GM15510 (cell line): ENCODE data around the gene SLC26A1.

ENCODE experiments used
- POLR2A ChIP-seq: IDR thresholded peaks from 3 replicates; pipeline ENCODE4 v1.6.1; 2011; ENCODE audit warnings: borderline replicate concordance; ENCODE audit not compliant: insufficient read length; ENCODE audit errors: extremely low read depth

SLC26A1 gene

DNA sequence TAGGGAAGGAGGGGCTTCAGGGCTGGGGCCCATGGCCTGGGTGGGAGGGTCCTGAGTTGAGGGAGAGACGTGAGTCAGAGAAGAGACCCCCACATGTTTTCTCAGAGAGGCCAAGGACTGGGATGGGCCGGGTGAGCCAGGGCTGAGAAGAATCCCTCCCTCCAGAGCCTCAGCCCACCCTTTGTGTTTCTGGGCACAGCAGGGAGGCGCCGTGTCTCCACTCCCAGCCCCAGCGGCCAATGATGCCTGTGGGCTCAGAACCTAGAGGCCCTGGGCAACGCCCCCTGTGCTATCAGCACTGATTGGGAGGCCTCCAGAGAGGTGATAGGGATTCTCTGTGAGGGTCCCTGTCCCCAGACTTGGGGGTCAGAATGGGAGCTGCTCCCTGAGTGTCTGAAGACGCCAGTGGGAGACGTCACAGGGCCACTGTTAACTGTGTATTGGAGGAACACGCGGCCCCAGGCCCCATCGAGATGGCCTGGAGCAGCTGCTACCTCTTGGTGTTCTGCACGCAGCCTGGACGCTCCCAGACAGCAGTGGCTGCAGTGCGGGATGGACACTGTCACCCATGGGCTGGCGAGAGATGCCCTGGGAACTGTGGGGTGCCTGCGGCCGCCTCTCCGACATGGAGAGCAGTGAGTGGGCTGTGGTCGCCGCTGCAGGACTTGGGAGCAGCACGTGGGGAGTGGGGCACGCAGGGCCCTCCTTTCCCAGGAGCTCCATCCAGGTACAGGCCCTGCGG, 26.7 kb upstream of the SLC26A1 start:
- TF ChIP-seq POLR2A: no peak

DNA sequence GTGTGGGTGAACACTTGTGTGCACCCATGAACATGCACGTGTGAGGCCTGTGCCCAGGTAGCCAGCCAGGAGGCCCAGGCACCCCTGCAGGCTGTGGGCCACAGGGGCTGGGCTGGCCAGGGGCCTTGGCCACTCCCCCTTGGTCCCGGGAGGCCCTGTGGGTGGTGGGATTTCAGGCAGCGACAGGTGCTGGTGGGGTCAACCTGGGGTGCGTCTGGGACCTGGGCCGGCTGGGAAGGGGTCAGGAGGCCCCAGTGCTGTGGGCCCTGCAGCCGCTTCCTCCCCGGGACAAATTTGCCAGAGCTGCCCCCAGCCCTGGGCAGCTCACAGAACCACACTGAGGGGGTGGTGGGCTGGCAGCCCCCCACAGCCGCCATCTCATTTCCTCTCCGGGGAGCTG, 26.1 kb upstream of the SLC26A1 start:
- no peak for TF ChIP-seq POLR2A

DNA sequence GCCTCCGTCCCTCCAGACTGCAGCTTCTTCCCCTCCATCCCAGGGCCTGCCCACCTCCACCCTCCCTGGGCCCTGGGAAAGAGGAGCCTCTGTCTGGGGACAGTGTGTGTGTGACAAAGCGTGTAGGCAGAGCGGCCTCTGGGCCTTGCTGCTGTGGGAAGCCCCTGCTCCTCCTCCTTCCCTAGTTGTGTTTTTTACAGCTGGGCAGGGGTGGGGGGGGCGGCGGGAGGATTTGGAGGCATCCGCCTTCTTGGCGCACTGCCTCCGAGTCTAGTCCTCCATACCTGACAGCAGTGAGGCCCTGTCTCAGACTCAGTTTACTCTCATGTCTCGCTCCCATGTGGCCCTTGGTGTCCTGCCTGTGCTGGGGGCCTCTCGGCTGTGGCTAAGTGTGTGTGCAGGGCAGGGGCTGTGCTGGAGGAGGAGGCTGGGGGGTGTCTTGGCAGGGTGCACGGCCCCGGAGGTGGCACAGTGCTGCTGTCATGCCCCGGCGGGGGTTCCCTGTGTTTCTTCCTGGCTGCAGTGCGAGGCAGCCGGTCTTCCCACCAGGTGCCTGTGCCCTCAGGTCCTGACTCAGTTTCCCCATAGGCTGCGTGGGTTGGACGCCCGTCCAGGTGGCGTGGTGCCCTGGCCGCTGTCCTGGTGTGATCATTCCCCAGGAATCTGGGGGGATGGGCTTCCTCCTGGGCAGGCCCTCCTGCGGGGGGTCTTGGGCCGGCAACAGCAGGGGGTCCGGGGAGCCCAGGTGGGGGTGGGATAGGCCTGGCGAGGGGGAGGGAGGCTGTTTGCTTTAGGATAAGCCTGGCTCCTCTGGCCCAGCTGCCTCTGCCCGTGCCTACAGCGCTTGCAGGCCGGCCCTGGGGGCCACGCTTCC, 25.2 kb upstream of the SLC26A1 start:
- no peak for TF ChIP-seq POLR2A

DNA sequence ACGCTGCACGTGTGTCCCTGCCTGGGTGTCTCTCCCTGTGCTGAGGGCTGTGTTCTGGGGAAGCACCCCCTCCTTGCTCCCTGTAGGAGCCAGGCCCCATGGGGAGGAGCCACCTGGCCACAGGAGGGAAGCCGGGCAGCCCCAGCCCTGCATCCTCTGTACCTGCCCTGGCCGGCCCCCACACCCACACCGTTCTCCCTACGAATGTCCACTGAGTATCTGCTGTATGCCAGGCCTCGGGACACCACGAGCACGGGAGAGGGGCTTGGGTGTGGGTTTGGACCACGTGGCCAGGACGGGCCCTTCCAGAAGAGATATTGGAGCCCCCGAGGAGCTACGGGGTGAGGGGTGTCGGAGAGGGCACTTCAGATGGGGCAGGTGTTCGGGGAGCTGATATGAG, 24.5 kb upstream of the SLC26A1 start:
- TF ChIP-seq POLR2A: no peak

DNA sequence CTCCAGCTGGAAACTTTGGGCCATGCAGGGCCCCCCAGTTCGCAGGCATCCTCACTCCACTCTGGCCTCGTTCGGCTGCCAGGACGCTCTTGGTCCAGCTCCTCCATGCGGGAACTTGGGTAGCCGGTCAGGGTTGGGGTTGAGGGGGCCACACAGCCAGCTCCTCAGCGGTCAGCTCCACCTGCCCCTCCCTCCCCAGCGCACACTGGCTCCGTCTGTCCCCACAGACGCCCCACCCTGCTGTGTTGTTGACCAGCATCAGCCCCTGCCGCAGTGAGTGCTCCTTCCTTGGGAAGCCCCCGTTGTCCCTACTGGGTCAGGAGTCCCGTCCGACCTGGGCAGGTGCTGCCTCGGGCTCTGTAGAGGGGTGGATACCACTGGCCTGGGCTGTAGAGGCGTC, 24.0 kb upstream of the SLC26A1 start:
- no peak for TF ChIP-seq POLR2A

DNA sequence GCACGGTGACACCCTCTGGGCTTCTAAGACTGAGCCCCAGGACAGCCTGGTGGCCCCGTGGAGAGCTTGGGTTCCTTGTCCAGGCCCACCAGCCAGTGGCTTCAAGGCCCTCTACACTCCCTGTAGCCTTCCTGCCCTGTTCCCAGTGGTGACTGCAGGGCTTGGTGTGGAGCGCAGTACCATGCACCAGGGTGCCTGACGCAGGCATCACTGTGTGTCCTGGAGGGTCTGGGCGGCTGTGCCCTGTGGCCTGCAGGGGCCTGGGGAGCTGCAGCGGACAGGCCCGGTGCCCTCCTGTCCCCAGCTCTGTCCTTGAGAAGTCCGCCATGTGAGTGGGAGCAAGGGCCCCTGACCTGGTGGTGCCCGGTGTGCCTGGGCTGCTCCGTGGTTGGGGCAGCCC, 22.5 kb upstream of the SLC26A1 start:
- no peak for TF ChIP-seq POLR2A

DNA sequence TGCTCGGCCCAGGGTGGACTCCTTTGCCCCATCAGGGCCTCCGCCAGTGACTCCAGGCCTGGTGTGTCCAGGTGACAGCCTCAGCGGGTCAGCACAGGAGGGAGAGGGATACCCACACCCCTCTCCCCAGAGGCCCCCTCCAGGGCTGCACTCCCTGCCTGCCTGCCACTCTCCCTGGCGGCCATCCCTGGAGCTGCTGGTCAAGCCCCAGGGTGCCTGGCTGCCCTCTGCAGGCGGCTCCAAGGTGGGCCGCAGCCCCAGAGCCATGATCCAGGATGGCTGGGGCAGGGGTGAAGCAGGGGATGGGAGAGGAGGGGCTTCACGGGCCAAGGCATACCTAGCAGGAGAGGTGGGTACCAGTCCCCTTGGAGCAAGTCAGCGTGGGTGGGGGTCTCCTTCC, 22.0 kb upstream of the SLC26A1 start:
- TF ChIP-seq POLR2A: no peak

DNA sequence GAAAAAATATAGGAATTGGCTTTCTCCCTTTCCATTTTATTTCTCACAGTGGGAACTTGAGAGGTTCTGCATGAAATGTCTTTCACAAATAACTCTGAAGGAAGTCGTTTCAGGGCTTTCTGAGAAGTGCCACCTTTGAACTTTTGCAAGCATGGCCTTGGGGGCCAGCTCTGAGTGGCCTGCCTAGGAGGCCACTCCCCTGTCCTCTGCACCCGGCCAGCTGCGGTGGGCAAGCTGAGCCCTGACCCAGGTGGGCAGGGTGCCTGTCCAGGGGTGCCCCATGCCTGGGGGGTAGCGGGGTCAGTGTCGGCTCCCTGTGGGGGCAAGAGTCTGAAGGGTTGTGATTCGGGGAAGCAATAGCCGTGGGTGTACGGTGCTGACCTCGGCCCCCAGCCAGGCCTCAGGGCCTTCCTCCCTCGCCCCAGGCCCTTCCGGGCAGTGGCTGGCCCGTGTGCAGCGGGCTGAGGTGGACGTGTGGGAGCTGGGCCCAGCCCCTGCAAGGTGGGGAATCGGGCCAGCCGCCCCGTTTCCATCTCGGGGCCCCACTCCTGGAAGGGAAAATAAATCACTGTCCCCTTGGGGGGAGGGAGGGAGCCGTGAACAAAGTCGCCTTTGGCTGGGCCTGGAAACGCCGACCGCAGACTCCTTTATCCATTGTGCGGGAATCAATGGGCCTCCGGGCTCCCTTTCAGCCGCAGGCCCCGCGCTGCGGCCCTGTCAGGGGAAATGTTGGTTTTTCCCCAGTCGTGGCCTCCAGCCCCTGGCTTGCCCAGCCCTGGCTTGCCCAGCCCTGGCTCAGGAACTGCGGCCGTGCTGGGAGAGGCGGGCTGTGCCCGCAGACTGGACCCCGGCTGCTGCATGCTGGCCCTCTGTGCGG, 21.3 kb upstream of the SLC26A1 start:
- no peak for TF ChIP-seq POLR2A

DNA sequence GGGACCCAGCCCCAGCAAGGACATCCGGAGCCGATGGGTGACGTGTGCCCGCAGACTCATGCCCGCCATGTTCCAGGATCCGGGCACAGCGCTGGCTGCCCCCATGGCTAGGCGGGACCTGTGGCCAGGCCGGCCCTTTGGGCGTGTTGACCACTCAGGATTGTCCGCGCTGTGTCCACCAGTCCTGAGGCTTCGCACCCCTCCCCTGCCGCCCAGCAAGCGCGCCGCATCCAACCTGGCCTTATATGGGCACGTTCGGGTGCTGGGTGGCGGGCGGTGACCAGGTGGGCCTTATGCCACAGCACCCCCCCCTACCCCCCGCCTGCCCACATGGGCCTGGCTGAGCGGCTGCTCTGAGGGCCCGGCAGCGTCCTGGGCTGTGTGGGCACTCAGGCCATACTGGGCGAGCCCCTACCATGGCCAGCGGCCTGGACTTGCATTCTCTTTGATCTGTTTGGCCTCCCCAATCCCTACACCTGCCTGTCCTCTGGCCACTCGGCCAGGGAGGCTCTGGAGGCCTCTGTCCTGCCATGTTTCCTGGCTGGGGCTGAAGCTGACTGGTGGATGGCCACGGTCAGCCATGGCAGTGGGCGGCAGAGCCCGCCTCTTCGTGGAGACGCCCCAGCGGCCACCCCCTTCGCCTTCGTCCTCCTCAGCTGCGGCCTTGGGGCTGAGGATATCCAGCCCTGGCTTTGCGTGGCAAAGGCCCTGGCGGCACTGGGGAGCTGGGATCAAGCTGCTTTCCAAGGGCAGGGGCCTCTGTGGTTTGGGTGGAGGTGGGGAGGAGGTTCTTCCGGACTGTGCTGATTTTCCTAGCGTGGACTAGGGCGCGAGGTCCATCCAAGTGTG, 20.2 kb upstream of the SLC26A1 start:
- TF ChIP-seq POLR2A: no peak

DNA sequence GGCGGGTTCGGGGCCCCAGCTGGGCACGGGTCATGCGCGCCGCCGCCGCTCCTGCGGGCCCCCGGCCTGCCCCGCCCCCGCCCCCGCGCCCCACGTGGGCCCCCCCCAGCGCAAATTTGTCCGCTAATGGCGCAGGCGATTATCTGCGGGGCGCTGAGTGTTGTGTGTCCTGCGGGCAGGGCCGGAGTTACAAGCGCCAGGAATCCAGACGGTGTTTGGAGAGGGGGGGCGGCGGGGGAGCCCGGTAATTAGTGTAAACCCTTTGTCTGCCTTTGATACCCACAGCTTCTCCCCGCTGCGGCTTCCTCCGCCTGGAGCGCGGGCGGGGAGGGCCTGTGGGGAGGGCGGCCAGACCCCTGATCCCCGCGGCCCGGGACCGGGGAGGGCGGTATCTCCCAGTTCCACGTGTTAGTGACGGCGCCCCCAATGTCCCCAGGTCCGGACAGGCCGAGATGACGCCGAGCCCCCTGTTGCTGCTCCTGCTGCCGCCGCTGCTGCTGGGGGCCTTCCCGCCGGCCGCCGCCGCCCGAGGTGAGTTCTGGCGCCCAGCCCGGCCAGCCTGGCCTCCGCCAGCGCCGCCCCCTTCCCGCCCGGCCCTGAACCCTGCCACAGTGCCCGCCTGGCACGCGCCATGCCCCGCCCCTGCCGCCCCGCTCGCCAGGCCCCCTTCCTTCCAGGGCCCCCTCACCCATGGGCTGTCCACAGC, 19.0 kb upstream of the SLC26A1 start:
- TF ChIP-seq POLR2A: no peak

DNA sequence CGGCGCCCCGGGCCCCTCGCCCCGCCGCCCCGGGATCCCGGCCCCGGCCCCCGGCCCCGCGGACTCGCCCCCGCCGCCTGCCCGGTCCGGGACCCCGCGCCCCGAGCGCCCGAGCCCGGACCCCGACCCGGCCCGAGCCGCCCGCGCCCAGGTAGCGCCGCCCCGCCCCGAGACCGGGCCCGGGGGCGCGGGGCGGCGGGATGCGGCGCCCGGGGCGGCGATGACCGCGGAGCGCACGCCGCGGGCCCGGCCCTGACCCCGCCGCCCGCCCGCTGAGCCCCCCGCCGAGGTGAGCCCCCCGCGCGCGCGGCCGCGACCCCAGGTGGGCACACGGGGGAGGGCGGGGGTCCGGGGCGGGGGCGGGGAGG, 18.4 kb upstream of the SLC26A1 start:
- TF ChIP-seq POLR2A: no peak

DNA sequence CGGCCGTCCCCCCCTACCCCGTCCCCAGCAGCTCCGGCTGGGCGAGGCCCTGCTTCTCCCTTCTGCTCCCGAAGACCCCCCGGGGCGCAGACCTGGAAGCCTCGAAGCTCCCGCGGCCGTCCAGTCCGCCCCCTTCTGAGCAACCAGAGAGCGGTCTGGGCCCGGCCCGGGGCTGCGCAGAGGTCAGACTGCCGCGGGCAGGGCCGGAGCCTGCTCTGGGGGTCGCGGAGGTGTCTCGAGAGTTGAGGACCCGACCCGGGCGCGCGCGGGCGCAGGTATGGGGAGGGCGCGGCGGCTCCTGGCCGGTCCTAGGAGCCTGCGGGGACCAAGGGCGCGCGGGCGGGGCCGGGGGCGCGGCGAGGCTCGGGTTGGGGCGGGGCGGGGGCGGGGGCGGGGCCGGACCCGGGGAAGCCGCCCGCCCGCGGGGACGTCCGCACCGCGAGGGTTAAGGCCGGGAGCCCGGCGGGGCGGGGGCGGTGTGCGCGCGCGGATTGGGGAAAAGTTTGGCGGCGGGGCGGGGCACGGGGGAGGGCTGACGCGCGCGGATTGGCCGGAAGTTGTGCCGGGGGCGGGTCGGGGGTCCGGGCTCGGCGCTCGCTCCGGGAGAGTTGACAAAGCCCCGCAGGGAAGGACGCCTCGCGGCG, 17.9 kb upstream of the SLC26A1 start, which contains the start of gene FGFRL1:
Gene FGFRL1, plus strand, starts transcription at position 605 of the 644 bp plus-strand sequence. CDS start 860 bp downstream, outside the sequence.
- TF ChIP-seq POLR2A: peak; percentile 33

DNA sequence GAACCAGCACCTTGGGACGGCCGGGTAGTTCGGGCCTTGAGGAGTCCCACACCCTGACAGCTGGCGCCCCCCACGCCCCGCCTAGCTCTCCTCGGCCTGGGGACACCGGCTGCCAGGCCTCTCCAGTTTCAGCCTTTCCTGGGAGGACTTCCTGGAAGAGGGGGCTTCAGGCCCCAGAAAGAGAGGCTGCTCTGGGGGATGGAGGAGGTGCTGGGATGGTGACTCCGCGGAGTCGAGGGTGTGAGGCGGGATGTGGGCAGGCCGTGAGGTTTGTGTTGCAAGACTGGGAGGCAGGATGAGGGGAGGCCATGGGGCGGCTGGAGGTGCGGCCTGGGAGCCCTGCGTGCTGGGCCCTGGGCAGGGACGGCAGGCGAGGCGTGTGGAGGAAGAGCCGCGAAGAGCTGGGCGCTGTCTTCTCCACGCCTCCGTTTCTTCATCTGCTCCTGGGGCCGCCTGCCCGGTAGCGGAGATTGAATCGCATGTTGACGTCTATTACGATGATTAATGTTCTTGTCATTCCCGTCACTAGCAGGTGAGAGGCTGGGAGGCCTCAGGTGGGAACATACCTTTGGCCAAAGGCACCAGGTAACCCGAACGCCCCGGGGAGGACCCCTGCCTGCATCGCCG, 17.3 kb upstream of the SLC26A1 start:
- TF ChIP-seq POLR2A: no peak
